Activated T-cell treated with anti-CD3 and anti-CD28 coated beads, Interleukin-2, amount 50 U/mL, for 4 hours (primary cell): ENCODE data around the gene CLIC4. TPM values are rescaled to one million over a fixed set of nuclear protein-coding genes. Genes with fewer than 3 reads are reported as not detected.
"Not testable (repeated sequence)": the region's sequence is repeated elsewhere in the genome, so short reads cannot be mapped to it uniquely, and the experiment has no call there.

Source experiments
- ATAC-seq, 2 donors: fragments of 200-7000 bp; cut with Tn5 transposase; one replicate each; pipeline ENCODE4 v1.10.0; 2021
- DNase-seq: peaks from one replicate; pipeline ENCODE4 v3.0.0-alpha.2; 2020
- H3K27me3 Mint-ChIP-seq: one replicate; pipeline ENCODE4 v1.8.0; 2021; ENCODE audit warnings: low read depth, mixed read lengths
- H3K36me3 Mint-ChIP-seq: one replicate; pipeline ENCODE4 v1.8.0; 2022; ENCODE audit warnings: mixed read lengths; ENCODE audit not compliant: insufficient read depth
- H3K4me1 Mint-ChIP-seq: one replicate; pipeline ENCODE4 v1.8.0; 2021; ENCODE audit warnings: low read depth, mixed read lengths
- H3K4me3 Mint-ChIP-seq: one replicate; pipeline ENCODE4 v1.8.0; 2021; ENCODE audit warnings: mild to moderate bottlenecking, moderate library complexity, mixed read lengths
- H3K9me3 Mint-ChIP-seq: one replicate; pipeline ENCODE4 v1.8.0; 2021; ENCODE audit warnings: mixed read lengths
- total RNA-seq, 3 donors: library from RNA; stranded (reverse); gene quantifications; one replicate each; pipeline ENCODE4 v1.2.1, GENCODE V29; 2021

Gene CLIC4
- total RNA-seq, 3 donors from 2014 or later, result 8.5 to 26.0 (median 12.3) TPM

DNA sequence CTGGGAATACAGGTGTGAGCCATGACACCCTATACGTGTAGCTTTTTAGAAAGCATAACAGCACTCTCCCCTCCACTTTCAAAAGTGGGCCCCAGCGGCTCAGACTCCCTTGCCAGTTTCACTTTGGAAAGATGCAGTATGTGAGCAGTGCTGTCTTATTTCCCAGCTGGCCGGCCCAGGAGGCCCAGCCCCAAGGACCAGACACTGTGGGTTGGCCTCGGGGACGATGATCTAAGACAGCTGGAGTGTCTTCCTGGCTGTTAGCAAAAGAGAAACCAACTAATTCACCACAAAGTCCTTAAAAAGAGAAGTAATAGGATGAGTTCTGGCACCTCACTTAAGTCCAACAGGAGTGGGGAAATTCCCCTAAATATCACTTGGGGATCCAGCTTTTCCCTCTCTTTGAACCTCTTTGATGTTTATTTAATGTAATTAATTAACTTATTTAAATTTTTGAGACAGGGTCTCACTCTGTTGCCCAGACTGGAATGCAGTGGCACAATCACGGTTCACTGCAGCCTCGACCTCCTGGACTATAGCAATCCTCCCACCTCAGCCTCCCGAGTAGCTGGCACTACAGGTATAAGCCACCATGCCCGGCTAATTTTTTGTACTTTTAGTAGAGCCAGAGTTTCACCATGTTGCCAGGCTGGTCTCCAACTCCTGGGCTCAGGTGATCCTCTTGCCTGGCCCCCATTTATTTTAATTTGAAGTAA, 17.6 kb upstream of the CLIC4 start:
- ATAC-seq (no peak), DNase-seq (no peak)
- Mint-ChIP-seq H3K27me3 (no peaks in the 10 kb centered on the region), H3K4me1 (peaks cover 3% of the 10 kb centered on the region), H3K9me3 (no peaks in the 10 kb centered on the region), H3K36me3 (no peaks in the 10 kb centered on the region), H3K4me3 (no peak overlapping the region)

DNA sequence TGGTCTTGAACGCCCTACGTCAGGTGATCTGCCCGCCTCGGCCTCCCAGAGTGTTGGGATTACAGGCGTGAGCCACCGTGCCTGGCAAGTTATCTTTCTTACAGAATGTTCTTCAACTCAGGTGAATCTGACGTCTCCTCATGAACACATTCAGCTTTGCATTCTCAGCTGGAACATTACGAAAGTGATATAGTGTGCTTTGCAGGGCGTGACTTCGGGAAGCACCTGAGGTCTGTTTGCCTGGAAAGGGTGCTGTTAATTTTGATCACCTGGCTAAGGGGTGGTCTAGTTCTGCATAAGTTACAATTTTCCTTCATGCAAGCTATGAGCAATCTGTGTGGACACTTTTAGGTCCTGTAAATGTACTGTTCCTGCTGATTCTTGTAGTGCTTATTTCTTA, 16.3 kb upstream of the CLIC4 start:
- DNase-seq, result no peak
- no peak for ATAC-seq
- no peaks in the 10 kb centered on the region for H3K9me3 Mint-ChIP-seq
- H3K4me1 Mint-ChIP-seq, result peaks cover 3% of the 10 kb centered on the region
- no peaks in the 10 kb centered on the region for H3K27me3 Mint-ChIP-seq
- no peaks in the 10 kb centered on the region for H3K36me3 Mint-ChIP-seq
- no peak overlapping the region for H3K4me3 Mint-ChIP-seq

DNA sequence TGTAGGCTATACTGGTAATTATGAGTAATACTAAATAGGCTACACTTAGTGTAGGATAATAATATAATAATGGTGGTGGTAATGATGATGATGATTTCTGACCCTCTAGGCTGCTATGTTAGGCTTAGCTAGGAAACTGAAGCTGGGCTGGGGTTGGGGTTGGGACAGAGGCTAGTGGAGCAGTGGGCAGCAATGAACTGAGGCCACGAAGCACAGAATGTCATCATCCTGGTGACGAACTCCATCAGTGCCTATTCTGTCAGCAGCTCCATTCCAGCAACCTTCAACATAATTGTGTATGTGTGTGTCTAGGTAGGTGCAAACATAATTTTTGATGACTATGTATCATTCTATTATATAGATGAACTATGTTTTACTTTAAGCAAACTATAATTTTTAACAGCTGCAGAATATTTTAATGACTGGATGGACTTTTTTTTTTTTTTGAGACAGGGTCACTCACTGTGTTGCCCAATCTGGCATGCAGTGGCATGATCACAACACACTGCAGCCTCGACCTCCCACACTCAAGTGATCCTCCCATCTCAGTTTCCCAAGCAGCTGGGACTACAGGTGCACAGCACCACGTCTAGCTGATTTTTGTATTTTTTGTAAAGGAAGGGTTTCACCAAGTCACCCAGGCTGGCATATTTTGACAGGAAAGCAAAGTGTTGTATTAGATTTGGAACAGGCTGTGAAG, 12.9 kb upstream of the CLIC4 start:
- no peaks in the 10 kb centered on the region for H3K36me3 Mint-ChIP-seq
- H3K4me3 Mint-ChIP-seq, result no peak overlapping the region
- H3K9me3 Mint-ChIP-seq, result no peaks in the 10 kb centered on the region
- ATAC-seq, result no peak
- H3K4me1 Mint-ChIP-seq, result peaks cover 8% of the 10 kb centered on the region
- no peaks in the 10 kb centered on the region for H3K27me3 Mint-ChIP-seq
- no peak for DNase-seq

DNA sequence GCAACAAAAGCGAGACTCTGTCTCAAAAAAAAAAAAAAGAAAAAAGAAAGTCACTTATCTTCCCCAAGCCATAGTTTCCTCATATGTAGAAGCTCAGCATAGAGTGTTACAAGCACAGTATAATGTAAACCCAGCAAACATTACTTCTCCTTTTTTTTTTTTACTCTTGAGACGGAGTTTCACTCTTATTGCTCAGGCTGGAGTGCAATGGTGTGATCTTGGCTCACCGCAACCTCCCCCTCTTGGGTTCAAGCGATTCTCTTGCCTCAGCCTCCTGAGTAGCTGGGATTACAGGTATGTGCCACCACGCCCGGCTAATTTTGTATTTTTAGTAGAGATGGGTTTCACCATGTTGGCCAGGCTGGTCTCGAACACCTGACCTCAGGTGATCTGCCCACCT, 11.9 kb upstream of the CLIC4 start:
- H3K9me3 Mint-ChIP-seq, ATAC-seq, H3K4me1 Mint-ChIP-seq, DNase-seq, H3K27me3 Mint-ChIP-seq, H3K4me3 Mint-ChIP-seq, H3K36me3 Mint-ChIP-seq: not testable (repeated sequence)

DNA sequence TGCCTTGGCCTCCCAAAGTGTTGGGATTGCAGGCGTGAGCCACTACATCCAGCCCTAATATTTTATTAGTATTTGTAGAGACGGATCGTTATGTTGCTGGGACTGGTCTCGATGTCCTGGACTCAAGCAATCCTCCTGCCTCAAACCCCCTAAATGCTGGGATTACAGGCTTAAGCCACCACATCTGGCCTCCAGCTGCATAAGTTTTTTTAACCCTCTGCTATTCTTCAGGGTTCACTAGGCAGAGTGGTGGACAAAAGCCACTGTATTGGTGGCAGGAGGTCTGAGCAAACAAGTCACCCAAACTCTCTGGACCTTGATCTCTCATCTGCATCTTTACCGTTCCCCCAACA, 10.1 kb upstream of the CLIC4 start:
- ATAC-seq, result no peak

DNA sequence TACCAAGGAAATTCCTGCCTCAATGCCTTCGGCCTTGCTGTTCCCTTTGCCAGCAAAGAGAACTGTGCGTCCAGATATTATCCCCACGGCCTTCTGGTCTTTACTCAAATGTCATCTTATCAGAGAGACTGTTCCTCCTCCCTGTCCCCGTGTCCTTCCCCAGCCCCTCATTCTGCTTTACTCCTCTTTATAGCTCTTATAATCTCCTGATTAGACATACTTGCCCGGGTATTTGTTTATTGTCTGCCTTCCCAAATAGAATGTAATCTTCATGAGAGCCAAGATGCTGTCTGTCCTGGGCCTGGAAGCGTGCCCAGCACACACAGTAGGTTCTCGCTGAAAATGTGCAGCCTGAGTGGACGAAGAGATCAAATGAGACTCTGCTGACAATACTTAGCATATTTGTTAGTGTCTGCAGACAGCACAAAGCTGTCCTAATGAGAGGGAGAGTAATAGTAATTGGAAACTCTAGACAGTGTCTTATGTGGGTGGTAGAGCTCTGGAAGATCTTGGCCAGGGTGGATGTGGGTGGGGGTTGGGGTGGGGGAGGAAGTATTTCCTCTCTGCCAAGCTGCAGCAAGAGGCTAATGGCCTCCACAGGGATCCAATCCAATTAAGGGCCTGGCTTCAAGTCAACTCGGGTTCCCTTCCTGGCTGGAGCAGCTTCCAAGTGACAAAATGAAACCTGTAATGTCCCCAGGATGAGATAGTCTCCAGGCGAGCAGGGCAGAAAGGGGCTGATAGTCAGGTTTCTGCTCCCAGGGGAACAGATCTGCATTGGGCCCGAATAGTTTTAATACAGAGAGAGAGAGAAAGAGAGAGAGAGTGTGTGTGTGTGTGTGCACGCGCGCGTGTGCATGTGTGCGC, 9.5 kb upstream of the CLIC4 start:
- Mint-ChIP-seq H3K4me3 (no peak overlapping the region), H3K36me3 (no peaks in the 10 kb centered on the region), H3K27me3 (no peaks in the 10 kb centered on the region), H3K9me3 (no peaks in the 10 kb centered on the region), H3K4me1 (peaks cover 6% of the 10 kb centered on the region)
- no peak for DNase-seq
- ATAC-seq, result no peak

More for the DNA sequence above, 10.1 kb upstream of the CLIC4 start:
- Mint-ChIP-seq H3K9me3 (no peaks in the 10 kb centered on the region), H3K36me3 (no peaks in the 10 kb centered on the region), H3K27me3 (no peaks in the 10 kb centered on the region), H3K4me3 (no peak overlapping the region), H3K4me1 (peaks cover 6% of the 10 kb centered on the region)
- DNase-seq, result no peak

DNA sequence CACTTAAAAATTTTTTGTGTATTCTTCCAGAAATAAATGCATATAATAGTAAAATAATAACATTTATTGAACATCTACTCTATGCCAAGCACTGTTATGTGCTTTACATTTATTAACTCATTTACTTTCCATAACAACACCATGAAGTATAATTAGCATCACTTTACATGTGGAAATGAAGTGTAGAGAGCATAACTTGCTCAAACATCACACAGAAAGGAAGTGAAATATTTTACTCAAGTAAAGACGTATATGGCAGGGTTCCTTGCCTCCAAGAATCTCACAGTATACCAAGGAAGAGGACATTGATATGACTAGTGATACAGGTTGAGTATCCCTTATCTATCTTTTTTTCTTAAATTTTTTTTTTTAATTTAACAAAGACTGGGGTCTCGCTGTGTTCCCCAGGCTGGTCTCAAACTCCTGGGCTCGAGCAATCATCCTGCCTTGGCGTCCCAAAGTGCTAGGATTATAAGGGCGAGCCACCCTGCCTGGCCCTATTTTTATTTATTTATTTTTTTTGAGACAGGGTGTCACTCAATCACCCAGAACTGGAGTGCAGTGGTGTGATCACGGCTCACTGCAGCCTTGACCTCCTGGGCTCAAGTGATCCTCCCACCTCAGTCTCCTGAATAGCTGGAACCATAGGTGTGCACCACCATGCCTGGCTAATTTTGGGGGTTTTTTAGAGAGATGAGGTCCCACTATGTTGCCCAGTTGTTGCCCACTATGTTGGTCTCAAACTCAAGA, 7.7 kb upstream of the CLIC4 start:
- no peaks in the 10 kb centered on the region for H3K9me3 Mint-ChIP-seq
- no peaks in the 10 kb centered on the region for H3K36me3 Mint-ChIP-seq
- H3K27me3 Mint-ChIP-seq, result no peaks in the 10 kb centered on the region
- no peak overlapping the region for H3K4me3 Mint-ChIP-seq
- peaks cover 13% of the 10 kb centered on the region for H3K4me1 Mint-ChIP-seq
- ATAC-seq (no peak), DNase-seq (no peak)

DNA sequence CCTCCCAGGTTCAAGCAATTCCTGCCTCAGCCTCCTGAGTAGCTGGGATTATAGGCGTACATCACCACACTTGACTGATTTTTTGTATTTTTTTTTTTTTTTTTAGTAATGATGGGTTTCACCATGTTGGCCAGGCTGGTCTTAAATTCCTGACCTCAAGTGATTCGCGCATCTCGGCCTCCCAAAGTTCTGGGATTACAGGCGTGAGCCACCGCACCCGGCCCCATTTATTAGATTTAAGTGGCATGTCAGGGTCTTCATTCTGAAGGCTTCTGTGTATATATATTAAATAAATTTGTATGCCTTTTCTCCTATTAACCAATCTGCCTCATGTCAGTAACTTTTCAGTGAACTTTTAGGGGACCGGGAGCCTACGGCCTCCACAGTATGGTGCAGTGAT, 6.0 kb upstream of the CLIC4 start:
- ATAC-seq (no peak), DNase-seq (no peak)
- no peaks in the 10 kb centered on the region for H3K36me3 Mint-ChIP-seq
- no peak overlapping the region for H3K4me3 Mint-ChIP-seq
- peaks cover 3% of the 10 kb centered on the region for H3K27me3 Mint-ChIP-seq
- peaks cover 22% of the 10 kb centered on the region for H3K4me1 Mint-ChIP-seq
- no peaks in the 10 kb centered on the region for H3K9me3 Mint-ChIP-seq

DNA sequence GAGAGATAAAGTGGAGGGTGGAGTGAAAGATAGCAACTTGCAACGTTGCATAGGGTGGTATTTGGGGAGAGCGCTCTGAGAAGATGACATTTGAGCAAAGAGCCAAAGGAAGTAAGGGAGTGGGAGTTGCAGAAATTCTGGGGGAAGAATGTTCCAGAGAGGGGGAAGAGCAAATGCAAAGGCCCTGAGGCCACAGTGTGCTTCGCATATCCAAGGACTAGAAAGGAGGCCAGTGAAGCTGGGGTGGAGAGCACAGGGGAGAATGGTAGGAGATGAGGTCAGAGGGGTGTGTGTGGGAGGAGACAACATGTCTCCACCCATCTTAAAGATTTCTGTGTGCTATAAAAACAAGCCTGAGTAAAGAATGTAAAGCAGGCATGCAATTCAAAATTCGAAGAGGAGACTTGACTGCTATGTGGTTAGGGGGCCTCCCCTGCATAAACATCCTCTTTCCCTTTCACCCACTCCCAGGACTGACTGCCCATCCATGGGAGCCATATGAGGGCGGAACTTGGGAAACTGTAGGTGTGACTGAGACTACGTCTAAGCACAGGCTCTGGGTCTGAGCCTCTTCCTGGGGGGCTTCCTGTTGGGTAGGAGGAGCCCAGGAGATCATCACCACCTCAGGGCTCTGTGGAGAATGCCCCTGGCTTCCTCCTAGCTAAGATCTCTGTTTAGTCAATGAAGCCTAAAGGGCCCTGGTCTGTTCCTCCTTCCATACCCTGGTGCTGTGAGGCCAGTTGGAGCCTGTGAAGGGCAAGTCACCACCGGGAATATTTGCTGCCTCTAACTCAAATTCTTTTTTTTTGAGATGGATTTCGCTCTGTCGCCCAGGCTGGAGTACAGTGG, 2.9 kb upstream of the CLIC4 start:
- H3K4me1 Mint-ChIP-seq, result peaks cover 24% of the 10 kb centered on the region
- no peak for DNase-seq

DNA sequence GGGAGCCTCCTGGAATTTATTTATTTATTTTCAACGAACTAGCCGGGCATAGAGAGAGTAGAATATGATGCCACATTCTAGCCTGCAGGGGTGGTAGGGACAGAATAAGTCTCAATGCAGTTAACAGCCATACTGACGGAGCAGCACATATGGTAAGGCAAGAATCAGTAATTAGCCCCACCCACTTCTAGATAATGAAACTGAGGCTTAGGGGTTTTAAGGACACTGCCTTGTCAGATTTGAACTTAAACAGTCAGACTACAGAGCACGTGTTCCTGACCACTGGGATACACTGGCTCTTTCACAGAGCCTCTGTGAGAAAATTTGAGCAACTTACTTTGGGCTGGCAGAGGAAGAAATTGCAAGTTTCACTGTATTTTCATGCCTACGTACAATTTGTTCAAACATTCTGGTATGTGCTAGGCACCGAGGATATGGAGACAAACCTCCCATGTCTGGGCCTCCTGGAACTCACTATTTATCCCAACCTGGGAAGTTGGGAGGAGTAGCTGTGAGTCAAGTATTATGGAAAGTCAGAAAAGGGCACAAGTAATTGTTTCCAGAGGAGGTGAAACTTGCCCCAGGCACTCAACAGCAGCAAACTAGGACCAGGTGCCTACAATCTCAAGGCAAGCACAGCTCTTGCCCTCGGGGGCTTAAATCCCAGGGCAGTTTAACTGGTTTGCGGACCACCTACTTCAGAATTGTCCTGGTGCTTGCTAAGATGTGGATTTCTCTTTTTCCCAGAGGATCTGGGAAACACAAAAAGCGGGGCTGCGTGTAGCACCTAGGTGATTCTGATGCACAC, 1.6 kb upstream of the CLIC4 start:
- peaks cover 29% of the 10 kb centered on the region for H3K4me1 Mint-ChIP-seq
- no peaks in the 10 kb centered on the region for H3K36me3 Mint-ChIP-seq
- no peaks in the 10 kb centered on the region for H3K9me3 Mint-ChIP-seq
- H3K4me3 Mint-ChIP-seq, result peak overlapping the region; percentile 55
- DNase-seq (no peak), ATAC-seq (no peak)
- peaks cover 6% of the 10 kb centered on the region for H3K27me3 Mint-ChIP-seq

More for the DNA sequence above, 2.9 kb upstream of the CLIC4 start:
- ATAC-seq, result no peak
- H3K36me3 Mint-ChIP-seq, result no peaks in the 10 kb centered on the region
- H3K27me3 Mint-ChIP-seq, result peaks cover 6% of the 10 kb centered on the region
- H3K4me3 Mint-ChIP-seq, result no peak overlapping the region
- no peaks in the 10 kb centered on the region for H3K9me3 Mint-ChIP-seq

DNA sequence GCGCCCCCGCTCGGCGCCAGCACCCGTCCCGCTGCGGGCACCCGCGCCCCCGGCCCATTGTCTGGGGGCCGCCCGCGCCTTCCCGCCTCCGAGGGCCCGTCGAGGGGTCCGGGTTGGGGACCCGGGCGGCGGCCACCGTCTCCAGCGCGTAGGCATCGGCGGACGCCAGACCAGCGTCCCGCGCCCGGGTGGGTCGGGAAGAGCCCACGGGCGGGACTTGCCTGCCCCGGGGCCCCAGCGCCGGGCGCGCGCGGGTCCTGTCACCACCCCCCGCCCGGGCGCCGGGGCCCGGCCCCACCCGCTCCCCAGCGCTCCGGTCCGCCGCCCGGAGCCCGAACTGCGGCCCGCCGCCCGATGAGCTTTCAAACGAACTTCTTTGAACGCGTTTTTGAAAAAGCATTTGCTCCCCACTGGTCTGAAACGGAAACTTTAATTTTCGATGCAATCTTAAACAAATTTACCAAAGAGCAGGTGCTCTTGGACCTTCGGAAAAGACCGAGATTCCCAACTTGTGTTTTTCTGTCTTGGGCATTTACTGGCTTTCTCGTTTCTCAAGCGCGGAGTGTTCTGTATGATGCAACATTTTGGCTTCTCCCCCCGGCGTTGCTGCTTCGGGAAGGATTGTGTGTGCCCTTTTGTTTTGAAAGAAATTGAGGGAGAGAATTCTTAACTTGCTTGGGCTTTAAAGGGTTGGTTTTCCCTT, 615 bp downstream of the CLIC4 start:
- Mint-ChIP-seq H3K4me3 (peak overlapping the region; percentile 90), H3K36me3 (no peaks in the 10 kb centered on the region), H3K9me3 (no peaks in the 10 kb centered on the region), H3K27me3 (peaks cover 6% of the 10 kb centered on the region), H3K4me1 (peaks cover 30% of the 10 kb centered on the region)
- DNase-seq, result no peak
- ATAC-seq, result peak; percentile 13 to 16
